Astrocyte (in vitro differentiated cells and primary cell): ENCODE results near the gene ERN1. TPM values are rescaled to one million over a fixed set of nuclear protein-coding genes. Genes with fewer than 3 reads are reported as not detected.

ENCODE experiments used
- DNase-seq: peaks from one replicate; pipeline ENCODE4 v3.0.0-alpha.2; 2010; ENCODE audit warnings: low read depth
- FAIRE-seq: peaks from 2 replicates; lab custom pipeline; 2011; peaks lifted over from hg19 to GRCh38; lab: Jason Lieb, UNC
- H2AFZ ChIP-seq: 2 replicates; pipeline ENCODE4 v1.6.0; 2012; ENCODE audit warnings: low read depth, low read length, inconsistent platforms
- H3K27ac ChIP-seq: 2 replicates; pipeline ENCODE4 v1.5.1; 2011; ENCODE audit warnings: low read depth, low read length, inconsistent platforms
- H3K27me3 ChIP-seq: 2 replicates; pipeline ENCODE4 v1.6.0; 2011; ENCODE audit warnings: low read length, inconsistent platforms; ENCODE audit not compliant: insufficient read depth
- H3K36me3 ChIP-seq: 2 replicates; pipeline ENCODE4 v1.5.1; 2011; ENCODE audit warnings: low read length, inconsistent platforms; ENCODE audit not compliant: insufficient read depth
- H3K4me1 ChIP-seq: 2 replicates; pipeline ENCODE4 v1.5.1; 2011; ENCODE audit warnings: low read length, inconsistent platforms; ENCODE audit not compliant: insufficient read depth
- H3K4me2 ChIP-seq: 2 replicates; pipeline ENCODE4 v1.6.0; 2012; ENCODE audit warnings: low read length, inconsistent platforms
- H3K4me3 ChIP-seq: 2 replicates; pipeline ENCODE4 v1.5.1; 2011; ENCODE audit warnings: low read depth, mild to moderate bottlenecking, low read length, inconsistent platforms; ENCODE audit not compliant: insufficient read depth
- H3K79me2 ChIP-seq: 2 replicates; pipeline ENCODE4 v1.6.0; 2012; ENCODE audit warnings: mild to moderate bottlenecking, low read length, inconsistent platforms; ENCODE audit not compliant: insufficient read depth
- H3K9ac ChIP-seq: 2 replicates; pipeline ENCODE4 v1.6.0; 2012; ENCODE audit warnings: mild to moderate bottlenecking, low read length, inconsistent platforms
- H3K9me3 ChIP-seq: 2 replicates; pipeline ENCODE4 v1.5.1; 2012; ENCODE audit warnings: low read depth, mild to moderate bottlenecking, low read length, inconsistent platforms; ENCODE audit not compliant: insufficient read depth
- H4K20me1 ChIP-seq: 2 replicates; pipeline ENCODE4 v1.6.0; 2012; ENCODE audit warnings: low read length, inconsistent platforms; ENCODE audit not compliant: insufficient read depth
- H3K27ac Mint-ChIP-seq: one replicate; pipeline ENCODE4 v1.8.0; 2021; ENCODE audit warnings: mild to moderate bottlenecking, mixed read lengths; ENCODE audit not compliant: unreplicated experiment
- H3K27me3 Mint-ChIP-seq: one replicate; pipeline ENCODE4 v1.8.0; 2021; ENCODE audit warnings: low read depth, mixed read lengths; ENCODE audit not compliant: unreplicated experiment
- H3K36me3 Mint-ChIP-seq: one replicate; pipeline ENCODE4 v1.8.0; 2021; ENCODE audit warnings: low read depth, mixed read lengths; ENCODE audit not compliant: unreplicated experiment
- H3K4me1 Mint-ChIP-seq: one replicate; pipeline ENCODE4 v1.8.0; 2021; ENCODE audit warnings: low read depth, mixed read lengths; ENCODE audit not compliant: unreplicated experiment
- H3K4me3 Mint-ChIP-seq: one replicate; pipeline ENCODE4 v1.8.0; 2021; ENCODE audit warnings: mild to moderate bottlenecking, moderate library complexity, mixed read lengths; ENCODE audit not compliant: unreplicated experiment
- H3K9me3 Mint-ChIP-seq: one replicate; pipeline ENCODE4 v1.8.0; 2021; ENCODE audit warnings: mild to moderate bottlenecking, mixed read lengths; ENCODE audit not compliant: unreplicated experiment
- CTCF ChIP-seq: IDR thresholded peaks from 2 replicates; pipeline ENCODE4 v1.5.1; 2011; ENCODE audit warnings: low read depth, mild to moderate bottlenecking, inconsistent platforms, low read length, moderate library complexity; ENCODE audit not compliant: insufficient read depth
- EZH2 ChIP-seq: IDR thresholded peaks from 2 replicates; pipeline ENCODE4 v1.6.1; 2012; ENCODE audit warnings: mild to moderate bottlenecking, low read length, inconsistent platforms; ENCODE audit not compliant: insufficient read depth
- total RNA-seq: library from RNA; stranded (reverse); gene quantifications from 2 replicates; pipeline ENCODE4 v1.2.1, GENCODE V29; 2021

The ERN1 gene
- total RNA-seq, 1 donor from 2014 or later = 11.7 TPM

- H3K4me3 ChIP-seq = no peak overlapping the region
- no peak for DNase-seq
- H4K20me1 ChIP-seq = no peaks in the 10 kb centered on the region
- H3K9me3 ChIP-seq = no peaks in the 10 kb centered on the region
- H3K4me2 ChIP-seq = no peak overlapping the region
- no peaks in the 10 kb centered on the region for H3K36me3 ChIP-seq
- no peak overlapping the region for H3K27ac Mint-ChIP-seq
- peaks cover 18% of the 10 kb centered on the region for H3K4me1 Mint-ChIP-seq
- FAIRE-seq = no peak
- H3K4me3 Mint-ChIP-seq = no peak overlapping the region
- no peak overlapping the region for H3K27ac ChIP-seq
- no peaks in the 10 kb centered on the region for H3K27me3 ChIP-seq
- TF ChIP-seq CTCF = no peak
- no peak for TF ChIP-seq EZH2
- H3K9me3 Mint-ChIP-seq = peaks cover 1% of the 10 kb centered on the region
- no peak overlapping the region for H2AFZ ChIP-seq
- no peak overlapping the region for H3K9ac ChIP-seq
- H3K79me2 ChIP-seq = no peaks in the 10 kb centered on the region
- peaks cover 3% of the 10 kb centered on the region for H3K4me1 ChIP-seq
- no peaks in the 10 kb centered on the region for H3K27me3 Mint-ChIP-seq
- H3K36me3 Mint-ChIP-seq = peaks cover 40% of the 10 kb centered on the region
Measured at GRCh38 chr17:64063088-64063487, 66.9 kb downstream of the ERN1 start.

- Mint-ChIP-seq H3K27me3 (no peaks in the 10 kb centered on the region), H3K4me3 (no peak overlapping the region), H3K27ac (no peak overlapping the region), H3K9me3 (peaks cover 1% of the 10 kb centered on the region), H3K36me3 (peaks cover 34% of the 10 kb centered on the region), H3K4me1 (peaks cover 17% of the 10 kb centered on the region)
- Histone ChIP-seq H3K36me3 (no peaks in the 10 kb centered on the region), H3K79me2 (no peaks in the 10 kb centered on the region), H3K27me3 (no peaks in the 10 kb centered on the region), H3K27ac (no peak overlapping the region), H2AFZ (no peak overlapping the region), H3K4me2 (no peak overlapping the region), H3K9ac (no peak overlapping the region), H3K4me3 (no peak overlapping the region), H3K9me3 (no peaks in the 10 kb centered on the region), H4K20me1 (no peaks in the 10 kb centered on the region), H3K4me1 (peaks cover 3% of the 10 kb centered on the region)
- FAIRE-seq (no peak), DNase-seq (no peak)
- TF ChIP-seq EZH2 (no peak), CTCF (no peak)
Measured at GRCh38 chr17:64061178-64061898, 68.6 kb downstream of the ERN1 start.

- peaks cover 36% of the 10 kb centered on the region for H3K36me3 Mint-ChIP-seq
- Histone ChIP-seq H3K9ac (no peak overlapping the region), H3K36me3 (no peaks in the 10 kb centered on the region), H3K27me3 (no peaks in the 10 kb centered on the region), H3K4me3 (no peak overlapping the region), H4K20me1 (no peaks in the 10 kb centered on the region), H3K4me1 (peaks cover 3% of the 10 kb centered on the region), H3K4me2 (no peak overlapping the region), H2AFZ (no peak overlapping the region), H3K79me2 (no peaks in the 10 kb centered on the region), H3K9me3 (no peaks in the 10 kb centered on the region), H3K27ac (no peak overlapping the region)
- peaks cover 17% of the 10 kb centered on the region for H3K4me1 Mint-ChIP-seq
- DNase-seq (no peak), FAIRE-seq (no peak)
- H3K27me3 Mint-ChIP-seq = no peaks in the 10 kb centered on the region
- H3K27ac Mint-ChIP-seq = no peak overlapping the region
- H3K9me3 Mint-ChIP-seq = peaks cover 1% of the 10 kb centered on the region
- TF ChIP-seq CTCF (no peak), EZH2 (no peak)
- H3K4me3 Mint-ChIP-seq = no peak overlapping the region
Measured at GRCh38 chr17:64060331-64060730, 69.6 kb downstream of the ERN1 start.
